GM11168 (cell line): ENCODE measurements around the gene BRME1.

Experiments
- in situ Hi-C: fragments of 300-500 bp; cut with MboI; formaldehyde crosslinking; loops from one replicate; pipeline ENCODE4 v1.12.0; 2022; ENCODE audit warnings: low sequenced_read_pairs; ENCODE audit not compliant: unreplicated experiment

Gene BRME1

DNA sequence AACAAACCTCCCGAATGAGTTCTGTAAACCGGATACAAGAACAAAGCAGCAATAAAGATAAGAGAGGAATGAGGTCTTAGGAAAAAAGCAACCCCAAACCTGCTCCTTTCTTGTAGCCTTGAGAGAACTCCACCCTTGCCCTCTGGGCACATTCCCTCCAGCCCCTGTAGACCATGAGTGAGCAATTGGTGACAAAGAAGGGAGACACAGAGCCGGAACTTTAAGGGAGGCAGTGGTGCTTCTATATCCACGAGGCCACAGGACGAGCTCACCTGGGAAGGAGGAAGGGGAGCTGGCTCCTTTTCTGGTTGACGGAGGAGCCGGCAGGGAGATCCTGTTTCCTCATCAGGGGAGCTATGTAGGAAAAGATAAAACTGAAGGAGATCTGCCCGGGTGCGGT, 13.0 kb downstream of the BRME1 start:
- in situ Hi-C loops: no loop called here

- in situ Hi-C loops: no loop called here
Measured at GRCh38 chr19:13890136-13890535, 15.8 kb downstream of the BRME1 start.

- in situ Hi-C loops: no loop called here
Measured at GRCh38 chr19:13888281-13888680, 17.6 kb downstream of the BRME1 start.

- in situ Hi-C loops: no loop called here
Measured at GRCh38 chr19:13887517-13887916, 18.4 kb downstream of the BRME1 start.

- in situ Hi-C loops: no loop called here
Measured at GRCh38 chr19:13887018-13887436, 18.9 kb downstream of the BRME1 start.

- in situ Hi-C loops: no loop called here
Measured at GRCh38 chr19:13885826-13886365, 20.0 kb downstream of the BRME1 start.

DNA sequence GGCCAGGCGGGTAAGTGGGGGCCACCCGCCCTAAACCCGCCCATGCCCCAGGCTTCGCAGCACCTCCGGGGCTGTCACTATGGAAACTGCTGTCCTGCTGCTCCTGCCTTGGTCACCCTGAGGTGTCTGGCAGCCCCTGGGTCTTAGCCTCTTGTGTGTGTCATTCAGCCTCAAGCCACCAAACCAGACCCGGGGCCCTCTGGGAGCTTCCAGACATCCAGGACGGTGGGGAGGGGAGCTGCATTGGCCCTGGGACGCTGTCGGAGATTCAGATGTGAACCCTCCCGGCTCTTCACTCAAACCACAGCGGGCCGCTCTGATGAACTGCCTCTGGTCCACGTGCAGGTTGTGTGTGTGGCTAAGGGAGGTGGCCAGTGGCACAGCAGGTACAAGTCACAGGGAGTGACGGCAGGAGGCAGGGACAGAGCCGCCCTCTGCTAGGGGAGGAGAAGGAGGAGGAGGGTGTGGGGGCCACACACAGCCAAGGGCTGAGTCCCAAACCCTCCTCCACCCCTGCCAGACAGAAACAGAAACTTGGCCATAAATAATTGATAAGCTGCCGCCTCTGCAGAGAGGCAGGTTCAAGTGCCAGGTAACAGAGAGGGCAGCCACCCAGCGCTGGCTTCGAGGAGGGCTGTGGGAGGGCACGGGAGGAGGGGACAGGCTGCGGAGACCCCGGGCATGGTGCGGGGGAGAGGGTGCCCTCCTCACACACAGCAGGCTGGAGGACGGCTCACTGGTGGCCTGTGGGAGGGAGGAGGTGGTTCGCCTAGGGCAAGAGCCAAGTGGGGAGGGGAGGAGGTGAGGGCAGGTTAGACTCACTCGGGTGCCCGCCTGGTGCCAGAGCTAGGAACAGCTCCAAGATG, 21.0 kb downstream of the BRME1 start:
- in situ Hi-C loops: loop anchor here (5.0 kb wide), 2 partner anchors 157 to 187 kb away; partner anchors contain the start of gene MISP3

GRCh38 chr19:13883516-13884064, 22.3 kb downstream of the BRME1 start:
- in situ Hi-C loops: loop anchor here (5.0 kb wide), 2 partner anchors 159 to 189 kb away; partner anchors contain the start of gene MISP3

DNA sequence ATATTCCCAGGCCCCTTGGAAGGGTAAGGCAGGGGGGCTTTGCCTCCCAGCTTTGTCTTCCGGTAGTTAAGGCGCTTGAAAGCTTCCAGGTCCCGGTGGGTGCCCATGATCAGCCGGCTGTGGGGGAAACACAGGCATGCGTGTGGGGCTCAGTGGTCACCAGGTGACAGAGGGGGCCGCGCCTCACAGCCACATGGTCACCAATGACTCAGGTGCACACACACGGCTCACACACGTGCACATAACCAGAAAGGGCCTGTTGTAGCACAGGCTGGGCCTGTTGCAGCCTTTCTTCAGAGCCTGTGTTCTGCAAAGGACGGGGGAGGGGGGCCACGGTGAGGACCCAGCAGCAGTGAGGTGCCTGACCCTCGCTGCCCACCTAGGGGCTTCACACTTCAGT, 23.1 kb downstream of the BRME1 start:
- in situ Hi-C loops: loop anchor here (5.0 kb wide), 2 partner anchors 159 to 189 kb away; partner anchors contain the start of gene MISP3

GRCh38 chr19:13882419-13882795, 23.5 kb downstream of the BRME1 start:
- in situ Hi-C loops: loop anchor here (5.0 kb wide), 2 partner anchors 160 to 190 kb away; partner anchors contain the start of gene MISP3

- in situ Hi-C loops: loop anchor here (5.0 kb wide), 2 partner anchors 160 to 190 kb away; partner anchors contain the start of gene MISP3
Measured at GRCh38 chr19:13881692-13882418, 24.1 kb downstream of the BRME1 start.

DNA sequence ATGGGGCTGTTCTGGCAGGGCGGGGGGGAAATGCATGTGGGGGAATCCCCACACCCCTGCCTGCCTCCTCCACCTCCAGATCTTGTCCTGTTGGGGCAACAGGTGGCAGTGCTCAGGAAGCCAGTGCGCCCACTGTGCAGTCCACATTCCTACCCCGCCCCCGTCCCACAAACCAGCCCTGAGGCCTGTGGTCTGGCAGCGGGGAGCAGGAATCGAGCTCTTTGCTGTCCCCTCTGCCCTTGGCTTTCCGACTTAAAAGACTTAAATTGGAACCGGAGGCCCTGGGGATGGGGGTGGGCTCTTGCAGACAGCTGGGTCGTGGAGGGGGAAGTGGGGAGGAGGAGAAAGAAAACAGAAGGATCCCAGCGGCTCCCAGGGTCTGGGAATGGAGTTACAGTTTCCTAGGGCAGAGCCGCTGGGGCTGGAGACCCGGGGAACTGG, 24.6 kb downstream of the BRME1 start:
- in situ Hi-C loops: loop anchor here (5.0 kb wide), 2 partner anchors 161 to 191 kb away; partner anchors contain the start of gene MISP3

DNA sequence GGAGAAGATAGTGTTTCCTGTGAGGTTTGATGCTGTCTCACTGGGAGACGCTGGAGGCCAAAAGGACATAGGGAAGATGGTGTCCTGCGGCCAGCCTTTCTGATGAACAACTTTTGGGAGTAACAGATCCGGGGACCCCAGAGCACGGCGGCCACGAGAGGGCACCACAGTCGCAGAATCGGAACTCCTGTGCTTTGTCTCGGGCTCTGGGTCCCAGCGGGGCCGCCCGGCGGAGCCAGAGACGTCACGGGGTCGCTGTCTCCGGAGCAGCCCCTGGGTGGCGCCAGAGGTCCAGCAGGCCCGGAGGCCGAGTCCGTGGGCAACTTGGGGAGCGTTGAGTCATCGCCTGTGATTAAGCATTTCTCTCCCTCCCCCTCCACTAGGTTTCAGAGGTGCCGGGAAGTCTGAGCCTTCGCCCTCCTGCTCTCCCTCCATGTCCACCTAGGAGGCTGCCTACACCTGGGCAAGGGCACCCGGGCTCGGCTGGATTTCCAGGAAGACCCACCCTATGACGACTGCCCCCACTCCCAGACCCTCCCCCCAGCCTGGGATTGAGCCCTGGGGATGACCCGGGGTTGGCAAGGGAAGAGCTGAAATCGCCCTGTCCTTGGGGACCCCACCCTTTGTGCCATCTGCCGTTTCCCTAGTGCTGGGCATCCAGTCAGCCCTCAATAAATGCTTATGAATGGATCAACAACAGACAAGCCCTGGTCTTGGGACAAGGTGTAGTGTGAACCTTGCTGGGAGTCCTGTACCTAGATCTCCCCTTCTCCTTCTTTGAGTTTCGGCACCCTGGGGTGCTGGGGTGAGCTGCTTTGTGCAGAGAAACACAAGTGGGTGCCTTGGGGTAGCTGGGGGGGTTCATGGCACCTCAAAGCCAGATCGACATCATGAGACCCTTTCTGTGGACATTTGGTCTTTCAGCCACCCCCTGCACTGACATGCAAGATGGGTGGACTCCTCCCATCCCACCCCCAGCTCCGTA, 25.6 kb downstream of the BRME1 start:
- in situ Hi-C loops: loop anchor here (5.0 kb wide), 2 partner anchors 162 to 192 kb away; partner anchors contain the start of gene MISP3

DNA sequence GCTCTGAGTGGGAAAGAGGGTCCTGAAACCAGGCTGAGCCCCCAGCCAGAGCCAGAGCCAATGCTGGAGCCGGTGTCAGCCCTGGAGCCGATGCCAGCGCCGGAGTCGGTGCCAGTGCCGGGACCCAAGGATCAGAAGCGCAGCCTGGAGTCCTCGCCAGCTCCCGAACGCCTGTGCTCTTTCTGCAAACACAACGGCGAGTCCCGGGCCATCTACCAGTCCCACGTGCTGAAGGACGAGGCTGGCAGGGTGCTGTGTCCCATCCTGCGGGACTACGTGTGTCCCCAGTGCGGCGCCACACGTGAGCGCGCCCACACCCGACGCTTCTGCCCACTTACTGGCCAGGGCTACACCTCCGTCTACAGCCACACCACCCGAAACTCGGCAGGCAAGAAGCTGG, 28.6 kb downstream of the BRME1 start:
- in situ Hi-C loops: no loop called here

DNA sequence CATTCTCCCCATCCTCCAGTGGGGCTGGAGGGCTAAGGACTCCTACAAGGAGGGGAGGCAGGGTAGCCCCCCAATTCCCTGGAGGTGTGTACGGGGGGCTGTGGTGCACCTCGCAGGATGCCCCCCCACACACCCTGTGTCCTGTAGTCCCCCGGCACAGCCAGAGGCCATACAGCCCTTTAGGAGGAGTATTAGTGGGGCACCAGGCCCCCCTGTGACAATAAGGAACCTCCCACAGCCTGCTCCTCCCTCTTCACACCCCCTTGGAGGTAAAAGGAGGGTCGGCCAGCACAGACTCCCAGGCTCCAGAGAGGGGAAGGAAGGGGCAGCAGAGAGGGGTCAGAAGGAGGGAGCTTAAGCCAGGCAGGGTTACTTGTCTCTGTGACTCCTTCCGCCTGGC, 29.1 kb downstream of the BRME1 start, which contains the start of gene NANOS3:
Gene NANOS3 (plus strand): TSS at position 301 of the 400 bp plus-strand sequence. CDS start 115 bp downstream, outside the sequence.
- in situ Hi-C loops: no loop called here

DNA sequence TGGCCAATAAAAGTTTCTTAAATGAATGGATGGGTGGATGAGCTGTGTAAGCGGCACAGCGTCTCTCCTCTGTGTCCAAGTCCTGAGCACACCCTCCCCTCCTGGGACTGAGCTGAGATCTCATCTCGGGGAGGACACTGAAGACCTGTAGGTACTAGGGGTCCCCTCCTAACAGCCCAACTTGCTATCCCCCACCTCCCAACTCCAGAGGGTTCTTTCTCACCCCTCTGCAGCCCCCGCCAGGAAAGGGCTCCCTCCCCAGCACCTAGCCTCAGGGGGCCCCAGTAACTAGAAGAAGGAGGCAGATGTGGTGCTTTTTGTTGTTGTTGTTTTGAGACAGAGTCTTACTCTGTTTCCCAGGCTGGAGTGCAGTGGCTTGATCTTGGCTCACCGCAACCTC, 30.1 kb downstream of the BRME1 start:
- in situ Hi-C loops: no loop called here

- in situ Hi-C loops: loop anchor here (25.0 kb wide), 1 partner anchor 587 kb away; no protein-coding TSS in a partner anchor
Measured at GRCh38 chr19:13873834-13874515, 31.9 kb downstream of the BRME1 start.

DNA sequence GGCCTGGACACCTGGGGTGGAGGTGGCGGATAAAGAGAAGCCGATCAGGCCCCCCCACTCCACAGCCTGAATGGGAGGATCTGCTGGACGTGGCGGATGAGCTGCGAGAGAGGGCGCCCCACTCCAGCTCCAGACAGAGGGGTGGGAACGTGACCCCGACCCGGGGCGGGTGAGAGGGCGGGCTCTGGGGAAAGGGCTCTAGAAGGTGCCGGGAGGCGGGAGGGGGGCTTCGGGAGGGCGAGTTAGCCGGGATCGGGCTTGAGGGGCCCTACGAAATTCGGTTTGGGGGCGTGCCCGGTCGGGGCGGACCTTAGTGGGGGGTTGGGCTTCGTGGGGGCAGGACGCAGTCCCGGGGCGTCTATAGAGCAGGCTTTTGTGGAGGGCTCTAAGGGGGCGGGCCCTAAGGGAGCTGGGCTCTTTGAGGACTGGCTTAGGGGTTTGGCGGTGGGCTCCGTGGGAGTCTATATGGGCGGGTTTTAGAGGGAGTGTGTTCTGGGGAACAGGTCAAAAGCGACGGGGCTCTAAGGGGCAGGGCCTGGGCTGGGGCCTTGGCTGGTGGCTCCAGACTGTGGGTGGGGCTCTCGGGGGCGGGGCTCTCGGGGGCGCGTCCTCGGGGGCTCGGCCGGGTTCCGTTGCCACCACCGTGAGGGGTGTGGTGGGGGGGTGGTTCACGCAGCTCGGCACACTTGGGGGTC, 33.1 kb downstream of the BRME1 start:
- in situ Hi-C loops: loop anchor here (25.0 kb wide), 1 partner anchor 586 kb away; no protein-coding TSS in a partner anchor
